Measurements from ENCODE around the gene PPP2R1B.
"Not testable (repeated sequence)": the region's sequence is repeated elsewhere in the genome, so short reads cannot be mapped to it uniquely, and the experiment has no call there.

Gene PPP2R1B

DNA sequence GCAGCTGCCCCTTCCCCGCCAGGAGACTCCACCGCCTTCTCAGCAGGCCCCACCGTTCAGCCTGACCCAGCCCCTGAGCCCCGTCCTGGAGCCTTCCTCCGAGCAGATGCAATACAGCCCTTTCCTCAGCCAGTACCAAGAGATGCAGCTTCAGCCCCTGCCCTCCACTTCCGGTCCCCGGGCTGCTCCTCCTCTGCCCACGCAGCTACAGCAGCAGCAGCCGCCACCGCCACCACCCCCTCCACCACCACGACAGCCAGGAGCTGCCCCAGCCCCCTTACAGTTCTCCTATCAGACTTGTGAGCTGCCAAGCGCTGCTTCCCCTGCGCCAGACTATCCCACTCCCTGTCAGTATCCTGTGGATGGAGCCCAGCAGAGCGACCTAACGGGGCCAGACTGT, 42.6 kb downstream of the PPP2R1B start:
- no peak for DNase-seq

DNA sequence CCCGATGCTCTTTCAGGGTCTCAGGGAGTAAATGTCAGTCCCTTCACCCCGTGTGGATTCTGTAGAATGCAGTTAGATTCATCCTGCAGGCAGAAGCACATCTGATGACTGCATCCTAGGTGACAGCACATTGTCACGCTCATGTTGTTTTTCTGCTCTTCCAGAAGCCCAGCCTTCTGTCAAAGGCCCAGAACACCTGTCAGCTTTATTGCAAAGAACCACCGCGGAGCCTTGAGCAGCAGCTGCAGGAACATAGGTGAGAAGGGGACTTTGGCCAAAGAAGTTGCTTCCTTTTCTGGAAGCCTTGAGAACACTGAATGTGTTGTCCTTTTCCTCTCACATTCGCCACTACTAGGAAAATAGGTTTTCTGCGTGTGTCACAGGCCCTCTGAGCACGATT, 43.7 kb downstream of the PPP2R1B start:
- DNase-seq: no peak

DNA sequence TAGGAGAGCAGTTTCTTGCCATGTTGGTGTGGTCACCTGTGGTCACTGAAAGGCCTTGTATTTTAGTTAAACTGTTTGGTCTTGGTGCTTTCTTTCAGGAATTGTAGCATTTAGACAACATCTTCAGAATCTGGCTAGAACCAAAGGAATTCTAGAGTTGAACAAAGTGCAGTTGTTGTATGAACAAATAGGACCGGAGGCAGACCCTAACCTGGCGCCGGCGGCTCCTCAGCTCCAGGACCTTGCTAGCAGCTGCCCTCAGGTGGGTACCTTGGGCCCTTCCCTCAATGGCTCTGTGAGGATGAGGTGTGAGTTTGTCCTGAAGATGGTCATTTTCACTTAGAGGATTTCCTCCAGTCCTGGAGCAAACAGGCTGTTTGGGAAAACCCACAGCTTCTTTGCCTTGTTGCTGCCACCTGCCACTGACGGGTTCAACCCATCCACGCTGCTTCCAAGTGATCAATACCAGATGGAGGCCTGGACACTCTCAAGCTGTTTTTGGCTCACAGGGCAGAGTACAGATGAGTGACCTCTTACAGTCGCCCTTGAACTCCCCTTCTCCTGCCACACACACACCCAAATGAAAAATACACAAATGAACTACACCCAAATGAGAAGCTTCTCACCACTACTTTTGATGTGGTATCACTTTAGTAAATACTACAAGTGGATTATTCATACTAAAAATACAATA, 45.2 kb downstream of the PPP2R1B start:
- no peak for DNase-seq

DNA sequence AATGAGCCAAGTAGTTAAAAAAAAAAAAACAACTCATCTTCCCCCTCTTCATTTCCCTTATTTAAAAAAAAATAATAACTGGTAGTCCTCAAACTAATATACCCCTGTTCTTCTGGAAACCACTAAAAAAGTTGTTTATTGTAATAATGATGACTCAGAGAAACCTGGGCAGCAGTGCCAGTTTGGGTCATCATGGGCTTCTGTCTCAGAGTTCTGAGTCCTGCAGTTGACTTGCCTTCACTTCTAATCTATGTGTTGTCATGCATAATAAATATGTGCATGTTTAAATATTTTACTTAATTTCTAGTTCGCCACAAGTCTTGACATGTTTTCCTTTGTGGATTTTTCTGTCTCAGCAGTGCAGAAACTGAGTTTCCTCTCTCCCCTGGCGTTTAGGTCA, 46.8 kb downstream of the PPP2R1B start:
- no peak for DNase-seq

DNA sequence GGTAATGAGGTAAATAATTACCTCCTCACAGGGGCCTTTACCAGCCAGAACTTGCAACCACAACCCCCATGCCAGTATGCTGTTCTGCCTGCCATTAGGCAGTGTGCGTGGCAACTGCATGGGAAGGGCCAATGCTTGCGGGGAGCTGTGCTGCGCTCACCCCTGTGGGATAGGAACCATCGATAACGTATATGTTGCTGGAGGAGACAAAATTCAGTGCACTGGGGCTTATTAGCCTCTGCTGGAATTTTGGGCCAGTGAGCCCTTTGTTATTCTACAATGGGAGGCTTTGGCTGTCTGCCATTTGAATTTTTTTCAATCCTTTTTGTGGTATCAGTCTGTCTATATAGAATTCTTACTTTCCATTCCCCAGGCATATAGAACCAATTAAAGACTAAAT, 47.3 kb downstream of the PPP2R1B start:
- DNase-seq: no peak

DNA sequence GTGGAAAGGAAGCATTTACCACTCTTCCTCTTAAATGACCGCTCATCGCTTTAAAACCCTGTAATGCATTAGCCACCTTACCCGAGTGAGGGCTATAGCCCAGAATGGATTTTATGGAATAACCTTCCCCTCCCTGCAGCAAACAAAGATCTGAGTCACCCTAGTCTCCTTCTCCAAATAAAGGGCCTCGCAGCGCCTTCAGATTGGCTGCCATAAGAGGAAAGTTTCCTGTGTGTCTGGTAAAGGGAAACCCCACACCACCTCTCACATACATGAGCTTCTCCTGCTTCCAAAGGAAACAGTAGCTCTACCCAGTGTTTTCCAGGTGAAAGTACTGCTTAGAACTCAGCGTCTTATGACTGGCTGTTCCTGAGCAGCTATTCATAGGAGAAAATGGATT, 47.8 kb downstream of the PPP2R1B start:
- no peak for DNase-seq

DNA sequence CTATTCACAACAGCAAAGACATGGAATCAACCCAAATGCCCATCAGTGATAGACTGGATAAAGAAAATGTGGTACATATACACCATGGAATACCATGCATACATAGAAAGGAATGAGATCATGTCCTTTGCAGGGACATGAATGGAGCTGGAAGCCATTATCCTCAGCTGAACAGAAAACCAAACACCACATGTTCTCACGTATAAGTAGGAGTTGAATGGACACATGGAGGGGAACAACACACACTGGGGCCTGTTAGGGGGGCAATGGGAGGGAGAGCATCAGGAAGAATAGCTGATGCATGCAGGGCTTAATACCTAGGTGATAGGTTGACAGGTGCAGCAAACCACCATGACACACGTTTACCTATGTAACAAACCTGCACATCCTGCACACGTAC, 48.5 kb downstream of the PPP2R1B start:
- not testable (repeated sequence) for DNase-seq

DNA sequence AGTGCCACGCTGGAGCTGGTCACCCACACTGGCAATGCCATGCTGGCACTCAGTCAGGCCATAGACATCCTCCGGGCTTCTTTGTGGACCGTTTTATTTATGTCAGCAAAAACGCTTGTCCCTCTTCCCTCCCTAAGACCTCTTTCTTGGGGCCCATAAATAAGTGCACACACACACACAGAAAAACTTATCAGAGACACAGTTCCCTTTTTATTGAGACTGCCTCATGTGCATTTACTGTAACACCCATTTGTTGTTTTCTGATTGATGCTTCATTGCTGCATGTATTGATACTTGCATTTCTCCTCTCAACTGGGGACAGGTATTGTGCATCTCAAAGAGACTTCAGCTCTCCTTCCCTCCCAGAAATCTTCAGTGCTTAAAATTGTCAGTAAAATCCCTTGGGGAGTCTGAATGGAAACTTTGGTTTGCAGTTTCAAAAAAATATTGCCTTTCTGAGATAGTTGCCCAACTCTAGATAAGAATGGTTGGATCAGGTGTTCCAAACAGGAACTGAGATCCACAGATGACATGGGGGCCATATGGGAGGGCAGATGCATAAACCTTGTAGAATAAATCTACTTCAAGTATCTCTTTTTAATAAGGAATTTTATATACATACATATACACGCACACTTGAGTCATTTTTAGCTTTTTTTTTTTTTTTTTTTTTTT, 50.9 kb downstream of the PPP2R1B start:
- no peak for DNase-seq

DNA sequence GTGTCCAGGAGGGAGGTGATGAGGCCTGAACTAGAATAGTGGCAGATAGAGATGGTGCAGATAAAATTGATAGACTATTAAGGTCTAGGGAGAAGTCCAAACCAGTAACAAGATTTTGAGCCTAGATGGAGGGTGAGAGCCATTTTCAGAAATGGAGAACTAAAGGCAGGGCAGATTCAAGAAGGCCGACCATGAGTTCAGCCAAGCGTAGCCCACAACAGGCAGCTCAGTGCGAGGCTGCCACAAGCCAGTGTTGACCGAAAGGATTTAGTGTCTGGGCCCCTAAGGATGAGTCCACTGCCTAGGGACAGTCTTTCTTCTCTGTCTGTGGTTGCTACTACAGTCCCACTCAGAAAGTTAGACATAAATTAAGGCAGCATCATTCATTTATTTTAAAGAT, 51.7 kb downstream of the PPP2R1B start:
- no peak for DNase-seq

DNA sequence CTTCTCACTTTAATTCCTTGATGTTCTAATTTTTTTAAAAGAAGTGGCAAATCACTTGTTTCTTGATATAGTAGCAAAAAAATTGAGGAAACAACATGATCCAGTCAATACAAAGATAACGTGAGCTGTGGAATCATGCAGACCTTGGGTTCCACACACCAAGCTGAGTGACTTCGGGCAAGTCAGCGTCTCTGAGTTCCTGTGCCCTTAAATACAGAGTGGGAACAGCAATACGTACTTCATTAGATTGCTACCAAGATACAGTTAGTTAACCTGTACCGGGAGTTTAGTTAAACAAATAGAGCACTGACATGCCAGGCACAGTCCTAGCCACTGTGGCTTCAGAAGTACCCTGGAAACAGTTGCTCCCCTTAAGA, 58.5 kb downstream of the PPP2R1B start:
- DNase-seq: no peak

DNA sequence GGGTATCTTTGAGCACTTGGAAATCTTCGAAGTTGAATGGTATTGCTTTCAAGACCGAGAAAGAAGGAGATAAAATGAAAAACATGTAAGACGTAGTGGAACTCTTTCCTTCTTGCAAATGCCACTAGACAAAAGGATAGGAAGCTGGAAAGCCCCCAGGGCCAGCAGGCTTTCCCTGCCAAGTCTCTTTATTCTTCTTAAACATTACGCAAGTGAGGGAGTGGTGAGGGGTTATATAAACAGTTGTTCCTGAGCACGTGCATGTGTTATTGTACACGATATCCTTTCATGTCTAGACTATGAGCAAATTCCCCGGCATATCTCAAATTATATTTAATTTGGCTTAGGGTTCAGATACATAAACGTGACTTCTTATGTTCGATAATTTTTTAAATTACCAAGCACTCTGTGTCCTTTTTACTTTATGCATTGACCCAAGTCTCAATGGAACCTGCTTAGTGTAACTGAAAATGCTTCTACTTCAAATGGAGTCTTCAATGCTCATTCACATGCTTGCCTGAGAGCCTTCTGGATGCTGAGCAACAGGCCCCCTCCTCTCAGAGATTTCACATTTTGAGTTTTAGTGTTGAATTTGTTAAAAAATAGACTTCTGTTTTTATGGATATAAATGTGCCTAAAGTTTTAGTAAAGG, 59.0 kb downstream of the PPP2R1B start:
- DNase-seq: no peak

DNA sequence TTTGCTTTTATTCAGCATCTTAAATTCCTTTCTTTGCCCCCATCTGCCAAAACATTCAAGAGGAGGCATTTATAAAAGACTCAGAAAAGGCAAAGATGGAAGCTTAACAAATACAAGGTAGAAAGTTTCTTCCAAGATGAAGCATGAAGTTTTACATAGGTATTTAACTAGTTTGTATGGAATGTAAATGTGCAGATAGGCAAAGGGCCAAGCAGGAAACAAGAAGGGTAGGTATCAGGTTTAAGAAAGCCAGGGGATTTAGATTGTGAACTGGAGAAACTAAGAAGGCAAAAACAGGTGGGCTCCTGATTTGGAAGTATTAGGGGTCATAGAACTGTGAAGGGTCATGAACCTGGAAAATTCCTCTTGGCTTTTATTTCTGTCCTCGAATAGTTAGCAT, 62.6 kb downstream of the PPP2R1B start:
- DNase-seq: no peak

DNA sequence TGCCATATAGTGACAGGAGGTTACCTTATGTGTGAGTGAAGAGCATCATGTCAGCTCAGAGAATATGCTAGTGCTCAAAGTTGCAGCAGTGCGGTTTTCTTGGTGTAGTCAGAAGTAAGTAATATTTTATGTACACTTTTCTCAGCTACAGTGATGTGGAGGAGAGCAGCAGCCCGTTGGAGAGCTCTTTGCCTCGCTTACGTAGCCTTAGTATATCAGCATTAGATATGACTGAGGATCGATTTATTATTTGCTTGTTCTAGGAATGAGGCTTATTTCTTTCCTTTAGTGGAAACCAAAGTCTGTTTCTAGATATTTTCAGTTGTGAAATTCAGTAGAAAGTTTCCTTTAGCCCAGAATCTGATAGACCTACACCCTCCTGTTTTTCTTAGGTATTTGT, 63.6 kb downstream of the PPP2R1B start:
- no peak for DNase-seq

DNA sequence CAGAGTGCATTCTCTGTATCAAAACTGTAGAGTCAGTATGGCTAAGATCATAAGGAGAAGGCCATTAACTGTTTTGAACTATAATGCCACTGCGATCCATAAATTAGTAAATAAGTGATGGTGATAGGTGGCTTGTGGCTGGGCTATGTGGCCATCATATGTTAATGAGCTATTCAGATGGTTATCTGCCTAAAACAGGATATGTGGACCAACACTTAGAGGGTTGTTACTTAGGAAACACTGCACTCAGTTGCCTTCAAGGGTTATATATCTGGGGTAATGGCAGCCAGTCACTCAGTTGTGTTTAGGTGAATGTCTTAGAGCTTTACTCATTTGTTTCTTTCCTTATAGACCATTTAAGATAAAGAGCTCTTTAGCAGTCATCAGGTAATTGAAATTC, 66.0 kb downstream of the PPP2R1B start:
- no peak for DNase-seq

DNA sequence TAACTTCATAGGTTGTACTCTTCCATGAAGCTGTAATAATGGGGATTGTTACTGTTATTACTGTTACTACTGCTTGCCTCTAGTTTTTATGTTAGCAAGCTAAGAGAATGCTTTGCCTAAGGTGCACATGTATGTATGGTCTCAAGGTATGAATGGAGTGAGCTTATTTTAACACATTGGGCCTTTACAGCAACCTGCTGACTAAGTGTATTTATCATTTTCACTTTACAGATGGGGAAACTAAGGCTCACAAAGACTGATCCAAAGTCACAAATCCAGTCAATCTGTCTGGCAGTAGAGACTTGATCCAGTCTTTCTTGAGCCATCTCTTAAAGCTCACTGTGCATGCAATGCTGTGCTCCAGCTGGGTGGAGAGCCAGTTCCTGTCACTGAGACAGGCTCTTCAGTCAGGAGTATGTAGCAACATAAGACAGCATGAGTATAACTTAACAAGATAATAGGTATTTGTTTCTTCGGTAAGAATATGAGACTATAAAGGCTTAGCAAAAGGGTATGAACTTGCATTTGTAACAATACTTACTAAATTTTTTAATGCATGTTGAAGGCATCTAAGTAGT, 66.5 kb downstream of the PPP2R1B start:
- no peak for DNase-seq

DNA sequence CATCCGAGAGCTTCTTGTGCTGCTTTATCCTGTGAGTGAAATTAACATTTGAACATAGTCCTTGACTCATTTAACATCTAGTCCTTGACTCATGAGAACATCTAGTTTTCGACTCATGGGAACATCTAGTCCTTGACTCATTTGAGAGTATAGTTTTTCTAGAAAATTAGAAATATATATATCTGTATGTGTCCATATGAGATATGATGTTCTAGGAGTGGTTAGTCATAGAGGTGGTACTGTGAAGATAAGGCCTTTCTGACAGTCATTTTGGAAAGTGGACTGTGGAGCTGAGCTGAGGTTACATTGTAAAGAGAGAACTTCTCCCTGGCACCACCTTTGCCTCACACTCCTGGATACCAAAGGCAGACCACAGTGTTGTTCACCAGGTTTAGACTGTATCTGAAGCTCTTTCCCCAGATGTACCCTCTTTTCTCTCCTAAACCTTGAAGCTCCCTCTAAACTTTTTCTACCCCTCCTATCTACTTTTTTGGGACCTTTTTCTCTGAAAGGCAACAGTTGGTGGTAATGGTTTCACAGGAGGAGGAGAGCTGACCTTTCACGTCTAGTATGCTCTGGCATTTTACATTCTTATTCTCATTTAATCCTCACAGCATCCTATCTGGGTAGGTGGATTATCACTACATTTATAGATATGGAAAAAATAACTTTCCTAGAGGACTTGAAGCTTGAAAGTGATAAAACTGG, 67.2 kb downstream of the PPP2R1B start:
- no peak for DNase-seq

DNA sequence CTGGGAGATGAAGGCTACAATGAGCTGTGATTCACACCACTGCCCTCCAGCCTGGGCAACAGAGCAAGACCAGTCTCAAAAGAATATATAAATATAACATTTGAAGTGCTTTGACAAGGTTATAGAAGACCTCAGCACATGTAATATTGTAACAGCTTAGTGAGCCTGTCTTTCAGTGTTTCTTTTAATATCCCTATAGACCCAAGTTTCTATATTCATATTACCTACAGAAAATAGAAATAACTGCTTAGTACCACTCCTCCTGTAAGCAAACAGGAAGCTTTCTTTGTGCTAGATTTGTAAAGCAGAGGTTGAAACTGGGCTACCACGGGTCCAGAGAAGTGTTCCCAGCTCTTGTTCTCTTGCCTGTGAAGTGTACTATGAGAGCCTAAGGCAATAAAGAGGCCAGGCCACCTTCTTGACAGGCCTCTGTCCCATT, 68.2 kb downstream of the PPP2R1B start:
- DNase-seq: no peak

DNA sequence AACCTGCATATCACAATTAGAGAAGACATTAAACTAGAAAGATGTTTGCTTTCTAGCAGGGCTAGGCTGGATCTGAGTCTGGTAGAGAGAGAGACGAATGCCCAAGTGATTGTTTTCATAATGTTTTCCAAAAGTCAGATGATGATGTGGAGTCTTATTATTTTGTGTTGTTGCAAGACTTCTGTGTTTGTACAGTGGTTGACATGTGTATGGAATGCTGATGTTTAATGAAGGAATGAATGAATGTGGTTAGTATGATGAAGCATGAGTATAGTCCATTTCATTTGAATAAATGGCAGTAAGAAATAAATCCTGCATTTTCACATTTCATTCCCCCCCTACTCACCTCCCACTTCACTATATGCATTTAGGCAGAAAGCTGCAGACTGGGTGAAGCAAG, 69.6 kb downstream of the PPP2R1B start:
- DNase-seq: no peak

DNA sequence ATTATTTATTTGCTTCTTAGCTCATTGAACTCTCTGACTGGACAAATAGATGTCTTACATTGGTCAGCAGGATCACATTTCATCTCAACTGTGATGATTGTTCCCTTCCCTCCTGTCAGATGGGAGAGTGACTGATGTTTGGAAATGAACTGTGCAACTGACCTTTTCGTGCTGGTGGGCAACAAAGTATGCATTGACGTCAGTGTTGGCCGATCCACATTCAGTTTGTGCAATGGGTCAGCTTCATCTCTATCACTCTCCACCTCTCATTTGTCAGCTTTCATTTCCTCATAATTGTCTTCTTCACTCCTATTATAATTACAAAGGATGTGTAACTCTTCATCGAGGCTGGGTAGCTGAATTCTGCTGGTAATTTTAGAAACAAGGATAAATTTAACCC, 71.3 kb downstream of the PPP2R1B start:
- no peak for DNase-seq

DNA sequence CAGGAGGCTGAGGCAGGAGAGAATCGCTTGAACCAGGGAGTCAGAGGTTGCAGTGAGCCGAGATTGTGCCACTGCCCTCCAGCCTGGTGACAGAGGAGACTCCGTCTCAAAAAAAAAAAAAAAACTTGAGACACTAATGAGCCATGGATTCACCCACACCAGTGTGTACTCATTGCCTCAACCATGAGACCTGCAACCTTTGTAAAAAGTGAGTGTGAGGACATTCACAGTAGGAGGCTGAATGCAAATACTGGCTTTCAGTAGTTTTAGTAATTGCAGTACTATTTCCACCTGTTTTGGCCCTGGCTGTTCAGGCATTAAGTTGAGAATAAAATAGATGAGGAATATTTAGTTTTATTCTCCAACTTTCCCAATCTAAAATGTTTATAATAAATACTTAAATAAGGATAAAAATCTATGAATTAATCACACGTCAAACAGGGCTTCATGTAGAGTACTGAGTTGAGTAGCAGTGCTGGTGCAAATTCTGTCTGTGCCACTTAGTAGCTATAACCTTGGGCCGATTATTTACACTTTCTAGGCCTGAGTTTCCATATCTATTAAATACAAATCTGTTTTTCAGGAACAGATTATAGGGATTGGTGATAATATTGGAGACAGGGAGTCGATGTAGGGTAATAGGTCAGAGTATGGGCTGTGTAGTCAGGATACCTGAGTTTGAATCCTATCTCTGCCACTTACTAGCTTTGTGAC, 72.8 kb downstream of the PPP2R1B start:
- DNase-seq: no peak

DNA sequence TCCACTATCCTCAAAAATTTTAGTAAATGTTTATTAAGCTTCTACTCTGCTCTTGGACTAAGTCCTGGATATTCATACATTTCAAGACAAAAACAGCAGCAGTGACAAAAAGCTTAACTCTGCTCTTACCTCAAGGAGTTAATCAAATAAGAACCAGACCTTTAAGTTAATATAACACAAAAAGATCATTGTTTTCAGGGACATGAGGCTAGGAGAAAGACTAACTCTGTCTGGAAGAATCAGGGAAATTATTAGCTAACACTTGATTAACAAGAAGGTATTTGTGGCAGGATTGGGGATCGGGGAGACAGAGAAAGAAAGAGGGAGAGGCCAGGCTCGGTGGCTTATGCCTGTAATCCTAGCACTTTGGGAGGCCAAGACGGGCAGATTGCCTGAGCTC, 74.4 kb downstream of the PPP2R1B start:
- no peak for DNase-seq

DNA sequence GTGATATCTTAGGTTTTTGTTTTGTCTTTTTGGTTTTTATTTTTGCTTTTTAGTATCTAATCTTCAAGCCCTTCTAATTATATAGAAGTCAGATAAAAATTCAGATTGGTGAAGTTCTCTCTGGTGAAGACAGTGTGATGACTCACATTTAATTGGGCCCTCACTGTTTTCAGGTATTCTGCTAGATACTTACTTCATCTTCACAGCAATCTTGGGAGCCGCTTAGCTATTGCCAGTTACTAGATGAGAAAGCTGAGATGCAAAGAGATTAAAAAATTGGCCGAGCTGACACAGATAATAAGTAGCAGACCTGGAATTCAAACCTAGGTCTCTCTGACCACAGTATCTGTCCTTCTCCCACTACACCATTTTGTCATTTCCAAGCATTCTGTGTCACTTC, 75.0 kb downstream of the PPP2R1B start:
- DNase-seq: no peak

DNA sequence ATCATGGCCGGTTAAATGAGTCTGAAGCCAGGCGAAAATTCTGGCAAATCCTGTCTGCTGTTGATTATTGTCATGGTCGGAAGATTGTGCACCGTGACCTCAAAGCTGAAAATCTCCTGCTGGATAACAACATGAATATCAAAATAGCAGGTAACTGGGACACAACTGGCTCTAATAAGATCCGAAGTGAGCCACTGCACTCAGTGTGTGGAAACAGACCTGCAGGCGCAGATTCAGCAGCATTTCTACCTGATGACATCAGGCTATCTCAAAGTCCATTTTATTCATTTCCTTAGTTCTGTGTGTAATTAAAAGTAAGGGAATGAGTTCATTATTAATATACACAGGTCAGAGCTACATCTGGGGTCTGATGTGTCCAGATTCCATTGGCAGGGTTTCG, 78.2 kb downstream of the PPP2R1B start:
- DNase-seq: no peak
